Tibial nerve (tissue), 4 donors: ENCODE results near the gene TMPRSS6. TPM values are rescaled to one million over a fixed set of nuclear protein-coding genes. Genes with fewer than 3 reads are reported as not detected.

Source experiments
- DNase-seq, 2 donors: peaks; one replicate each; pipeline ENCODE4 v3.0.0-alpha.2; 2019; ENCODE audit warnings: low spot score in 2 of 2
- H3K27ac ChIP-seq, 4 donors: fragments of 200-600 bp; sonication (generic) in 3 of 4; one replicate each; pipeline ENCODE4 v1.5.1; 2017 to 2019; ENCODE audit warnings: mild to moderate bottlenecking in 1 of 4
- H3K27me3 ChIP-seq, 2 donors: fragments of 200-600 bp; sonication (generic) in 1 of 2; one replicate each; pipeline versions ENCODE4 v1.5.1 to v1.6.0; 2017 to 2019
- H3K36me3 ChIP-seq, 3 donors: fragments of 200-600 bp; sonication (generic); one replicate each; pipeline ENCODE4 v1.5.1; 2018 to 2019
- H3K4me1 ChIP-seq, 4 donors: fragments of 200-600 bp; sonication (generic) in 3 of 4; one replicate each; pipeline ENCODE4 v1.5.1; 2017 to 2019
- H3K4me3 ChIP-seq, 4 donors: fragments of 200-600 bp; sonication (generic) in 3 of 4; one replicate each; pipeline ENCODE4 v1.5.1; 2017 to 2019; ENCODE audit warnings: mild to moderate bottlenecking in 1 of 4, moderate library complexity in 1 of 4
- H3K9me3 ChIP-seq, 4 donors: fragments of 200-600 bp; sonication (generic) in 3 of 4; one replicate each; pipeline ENCODE4 v1.5.1; 2017 to 2019
- EP300 ChIP-seq, 2 donors: sonication (generic); formaldehyde crosslinking; IDR thresholded peaks; one replicate each; pipeline ENCODE4 v1.6.1; 2017; ENCODE audit warnings: antibody characterized with exemption in 2 of 2, mild to moderate bottlenecking in 1 of 2
- POLR2A ChIP-seq, 2 donors: fragments of 450-650 bp; IDR thresholded peaks; one replicate each; pipeline ENCODE4 v1.6.1; 2017; ENCODE audit warnings: antibody characterized with exemption in 2 of 2, mild to moderate bottlenecking in 2 of 2, moderate library complexity in 2 of 2
- WGBS, 2 donors: methylation state at CpG; one replicate each; pipeline ENCODE4 v1.1.5; 2018; 5-methylcytosine and 5-hydroxymethylcytosine counted together
- total RNA-seq, 4 donors: library from RNA; depleted of rRNA; stranded (reverse); fragments of >200 nt; gene quantifications; one replicate each; pipeline ENCODE4 v1.1.0, GENCODE V29; 2016
- TF ChIP-seq, protein P1 (sequence below), 5 experiments: fragments of 200-600 bp in 3 of 5; fragments of 450-650 bp in 2 of 5; sonication (generic) in 3 of 5; IDR thresholded peaks; one replicate each; pipeline ENCODE4 v1.5.1; 2016 to 2019; ENCODE audit warnings: antibody characterized with exemption in 5 of 5, mild to moderate bottlenecking in 3 of 5, moderate library complexity in 2 of 5

The TMPRSS6 gene
- total RNA-seq, 4 donors from 2014 or later, result not detected

DNA sequence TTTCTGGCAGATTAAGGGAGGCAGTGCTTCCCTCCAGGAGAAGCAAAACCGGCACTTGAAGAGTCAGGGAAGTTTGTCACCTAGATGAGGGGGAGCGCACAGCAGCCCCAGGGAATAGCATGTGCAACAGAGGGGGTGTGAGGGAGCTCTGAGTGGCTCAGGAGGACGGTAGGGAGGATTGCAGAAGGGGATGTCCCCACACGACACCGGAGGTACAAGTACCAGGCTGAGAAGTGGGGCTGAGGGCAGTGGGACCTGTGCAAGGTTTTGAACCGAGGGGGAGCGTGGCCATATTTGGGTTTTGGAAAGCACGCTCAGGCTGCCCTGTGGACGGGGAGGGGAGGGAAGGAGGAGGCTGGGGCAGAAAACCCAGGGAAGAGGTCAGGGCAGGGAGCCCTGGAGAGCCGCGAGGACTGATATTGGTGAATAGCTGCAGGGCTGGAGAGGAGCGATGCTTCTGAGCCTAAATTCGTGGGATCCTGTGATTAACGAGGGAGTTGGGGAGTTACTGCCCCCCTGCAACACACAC lies 17.9 kb upstream of the TMPRSS6 start:
- H3K4me1 ChIP-seq, result no peaks in the 10 kb centered on the region
- no peak overlapping the region for H3K27ac ChIP-seq
- no peaks in the 10 kb centered on the region for H3K9me3 ChIP-seq
- H3K27me3 ChIP-seq, result peaks cover 0 to 3% of the 10 kb centered on the region in 2 donors
- no peak for DNase-seq
- TF ChIP-seq, protein P1, sequence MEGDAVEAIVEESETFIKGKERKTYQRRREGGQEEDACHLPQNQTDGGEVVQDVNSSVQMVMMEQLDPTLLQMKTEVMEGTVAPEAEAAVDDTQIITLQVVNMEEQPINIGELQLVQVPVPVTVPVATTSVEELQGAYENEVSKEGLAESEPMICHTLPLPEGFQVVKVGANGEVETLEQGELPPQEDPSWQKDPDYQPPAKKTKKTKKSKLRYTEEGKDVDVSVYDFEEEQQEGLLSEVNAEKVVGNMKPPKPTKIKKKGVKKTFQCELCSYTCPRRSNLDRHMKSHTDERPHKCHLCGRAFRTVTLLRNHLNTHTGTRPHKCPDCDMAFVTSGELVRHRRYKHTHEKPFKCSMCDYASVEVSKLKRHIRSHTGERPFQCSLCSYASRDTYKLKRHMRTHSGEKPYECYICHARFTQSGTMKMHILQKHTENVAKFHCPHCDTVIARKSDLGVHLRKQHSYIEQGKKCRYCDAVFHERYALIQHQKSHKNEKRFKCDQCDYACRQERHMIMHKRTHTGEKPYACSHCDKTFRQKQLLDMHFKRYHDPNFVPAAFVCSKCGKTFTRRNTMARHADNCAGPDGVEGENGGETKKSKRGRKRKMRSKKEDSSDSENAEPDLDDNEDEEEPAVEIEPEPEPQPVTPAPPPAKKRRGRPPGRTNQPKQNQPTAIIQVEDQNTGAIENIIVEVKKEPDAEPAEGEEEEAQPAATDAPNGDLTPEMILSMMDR (IDR thresholded peaks at IDR 0.05), result no peak
- no peak for TF ChIP-seq POLR2A (IDR thresholded peaks at IDR 0.05)
- no peak for TF ChIP-seq EP300 (IDR thresholded peaks at IDR 0.05)
- H3K36me3 ChIP-seq, result no peaks in the 10 kb centered on the region
- no peak overlapping the region for H3K4me3 ChIP-seq
- 38 to 51% methylated on average over 14 of the region's 14 CpGs for WGBS, 2 donors

- 69 to 84% methylated on average over 4 to 5 of the region's 5 CpGs for WGBS, 2 donors
- H3K9me3 ChIP-seq, result no peaks in the 10 kb centered on the region
- peaks cover 0 to 2% (median 0%) of the 10 kb centered on the region in 4 donors for H3K4me1 ChIP-seq
- H3K27me3 ChIP-seq, result peaks cover 0 to 3% of the 10 kb centered on the region in 2 donors
- DNase-seq, result no peak
- TF ChIP-seq EP300 (IDR thresholded peaks at IDR 0.05), result no peak
- TF ChIP-seq POLR2A (IDR thresholded peaks at IDR 0.05), result no peak
- TF ChIP-seq, protein P1 (IDR thresholded peaks at IDR 0.05), result no peak
- no peak overlapping the region for H3K27ac ChIP-seq
- H3K36me3 ChIP-seq, result no peaks in the 10 kb centered on the region
- no peak overlapping the region for H3K4me3 ChIP-seq
These were observed 17.4 kb upstream of the TMPRSS6 start for GRCh38 chr22:37126882-37127281.

- TF ChIP-seq, protein P1 (IDR thresholded peaks at IDR 0.05), result no peak
- TF ChIP-seq EP300 (IDR thresholded peaks at IDR 0.05) (no peak), POLR2A (IDR thresholded peaks at IDR 0.05) (no peak)
- no peaks in the 10 kb centered on the region for H3K9me3 ChIP-seq
- no peak overlapping the region for H3K4me3 ChIP-seq
- H3K27ac ChIP-seq, result no peak overlapping the region
- H3K4me1 ChIP-seq, result peaks cover 0 to 5% (median 0%) of the 10 kb centered on the region in 4 donors
- no peak for DNase-seq
- 70 to 72% methylated on average over 6 to 7 of the region's 7 CpGs for WGBS, 2 donors
- no peaks in the 10 kb centered on the region for H3K36me3 ChIP-seq
- peaks cover 0 to 6% of the 10 kb centered on the region in 2 donors for H3K27me3 ChIP-seq
These were observed 16.9 kb upstream of the TMPRSS6 start for GRCh38 chr22:37126383-37126782.

DNA sequence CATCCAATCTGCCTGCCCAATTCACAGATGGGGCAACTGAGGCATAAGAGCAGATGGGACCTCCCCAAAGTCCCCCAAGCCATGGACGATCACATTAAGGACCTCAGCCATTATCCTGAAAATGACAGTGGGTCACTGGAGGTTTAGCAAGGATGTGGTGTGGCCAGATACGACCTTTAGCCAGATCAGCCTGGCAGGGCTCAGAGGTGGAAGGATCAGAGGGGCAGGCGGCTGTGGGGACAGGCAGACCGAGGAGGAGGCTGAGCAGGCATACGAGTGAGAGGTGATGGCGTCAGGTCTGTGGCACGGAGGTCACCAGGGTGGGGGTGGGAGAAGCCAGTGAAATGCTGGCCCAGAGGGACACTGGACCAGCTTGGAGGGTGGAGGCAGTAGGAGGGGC lies 14.1 kb upstream of the TMPRSS6 start:
- 87 to 88% methylated on average over 7 of the region's 7 CpGs for WGBS, 2 donors
- Histone ChIP-seq H3K9me3 (no peaks in the 10 kb centered on the region), H3K27ac (no peak overlapping the region), H3K36me3 (no peaks in the 10 kb centered on the region), H3K4me1 (peaks cover 0 to 5% (median 0%) of the 10 kb centered on the region in 4 donors), H3K27me3 (peaks cover 0 to 9% of the 10 kb centered on the region in 2 donors), H3K4me3 (no peak overlapping the region)
- no peak for DNase-seq
- TF ChIP-seq, protein P1 (IDR thresholded peaks at IDR 0.05), result no peak

DNA sequence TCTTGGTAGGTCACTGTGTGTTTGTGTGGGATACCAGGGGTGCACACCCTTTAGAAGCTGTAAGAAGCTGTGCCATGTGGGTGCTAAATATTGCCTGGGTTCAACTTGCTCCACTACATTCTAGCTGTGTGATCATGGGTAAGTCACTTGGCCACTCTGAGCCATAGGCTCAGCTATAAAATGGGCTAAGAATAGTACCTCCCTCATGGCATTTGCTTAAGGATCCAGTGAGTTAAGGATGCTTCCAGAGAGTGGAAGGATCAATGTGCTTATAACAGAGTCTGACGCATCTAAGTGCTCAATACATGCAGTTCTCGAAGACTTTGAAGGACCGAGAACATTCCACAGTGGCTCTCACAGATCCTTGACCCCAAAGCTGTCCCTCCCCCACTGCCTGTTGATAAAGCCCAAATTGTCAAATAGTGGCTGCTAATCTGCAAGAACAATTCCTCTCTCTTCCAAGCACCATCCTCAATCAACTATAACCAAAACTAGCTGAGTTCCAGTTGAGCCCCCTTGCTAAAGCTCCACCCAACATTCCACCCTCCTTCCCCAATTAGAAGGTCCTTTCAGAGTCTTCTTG lies 13.2 kb upstream of the TMPRSS6 start:
- H3K27ac ChIP-seq, result peak overlapping the region in 1 of 4 donors; percentile 61
- WGBS, 2 donors, result 42 to 58% methylated on average over 3 of the region's 3 CpGs

More for the DNA sequence above, 13.2 kb upstream of the TMPRSS6 start:
- H3K4me3 ChIP-seq, result no peak overlapping the region
- H3K36me3 ChIP-seq, result no peaks in the 10 kb centered on the region
- TF ChIP-seq POLR2A (IDR thresholded peaks at IDR 0.05) (no peak), EP300 (IDR thresholded peaks at IDR 0.05) (no peak)
- TF ChIP-seq, protein P1 (IDR thresholded peaks at IDR 0.05), result no peak
- no peaks in the 10 kb centered on the region for H3K9me3 ChIP-seq
- H3K27me3 ChIP-seq, result peaks cover 0 to 6% of the 10 kb centered on the region in 2 donors
- H3K4me1 ChIP-seq, result peaks cover 0 to 5% (median 0%) of the 10 kb centered on the region in 4 donors
- DNase-seq, result no peak
